NCI-H524 (cell line): ENCODE results near the gene HOXB5.

Experiments used
- DNase-seq, 2 experiments: peaks; one replicate each; lab custom pipeline; 2025; lab: John Stamatoyannopoulos, UW

Gene HOXB5

DNA sequence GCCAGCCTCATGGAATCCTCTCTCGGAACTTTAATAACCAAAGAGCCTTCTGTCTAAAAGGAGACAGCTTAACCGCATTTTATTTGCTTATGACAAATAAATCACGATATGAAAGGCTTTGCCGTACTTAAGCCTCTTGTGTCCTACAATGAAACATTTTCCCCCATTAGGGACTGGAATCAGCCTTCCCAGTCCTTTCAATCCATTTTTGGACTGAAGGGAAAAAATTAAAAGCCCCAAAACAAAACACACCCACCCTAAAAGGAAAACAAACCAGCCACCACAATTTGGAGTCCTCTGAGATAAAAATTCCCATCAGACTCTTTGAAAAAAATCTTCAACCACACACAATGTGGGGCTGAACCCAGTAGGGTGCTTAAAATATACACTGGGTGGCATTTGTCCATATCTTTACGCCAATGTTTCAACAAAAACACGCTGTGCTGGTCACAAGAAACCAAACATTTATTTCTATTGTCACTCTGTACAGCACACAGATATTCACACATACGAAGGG is 18.5 kb downstream of the HOXB5 start:
- no peak for DNase-seq

GRCh38 chr17:48574505-48575065 is 19.0 kb downstream of the HOXB5 start:
- DNase-seq = no peak

DNA sequence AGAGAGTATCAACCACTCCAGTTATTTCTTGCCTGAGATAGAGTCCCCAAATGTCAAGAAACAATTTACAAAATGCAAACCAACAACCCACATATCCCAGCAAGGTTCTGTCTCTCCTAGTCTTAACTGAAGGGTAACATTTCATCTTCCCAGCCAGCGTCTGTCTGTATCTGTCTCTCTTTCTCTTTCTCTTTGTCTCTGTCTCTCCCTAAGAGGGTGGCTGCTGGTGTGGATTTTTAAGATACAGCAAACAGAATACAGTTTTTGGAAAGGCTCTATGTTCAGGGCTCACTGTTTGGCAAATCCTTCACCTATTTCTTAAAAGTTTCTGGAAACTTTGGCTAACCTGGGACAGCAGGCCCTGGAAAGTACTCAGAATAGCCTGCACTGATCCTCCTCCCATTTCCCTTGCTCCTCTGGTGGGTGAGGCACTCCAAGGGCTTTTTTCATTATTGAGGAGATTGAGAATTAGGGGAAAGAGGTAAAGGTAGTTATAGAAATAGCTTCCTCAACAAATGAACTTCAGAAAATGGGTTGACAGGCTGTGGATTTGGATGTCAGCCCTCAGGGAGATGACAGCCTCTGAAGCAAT is 21.7 kb downstream of the HOXB5 start:
- DNase-seq = no peak

- no peak for DNase-seq
Observed at GRCh38 chr17:48571024-48571818, 22.4 kb downstream of the HOXB5 start.

DNA sequence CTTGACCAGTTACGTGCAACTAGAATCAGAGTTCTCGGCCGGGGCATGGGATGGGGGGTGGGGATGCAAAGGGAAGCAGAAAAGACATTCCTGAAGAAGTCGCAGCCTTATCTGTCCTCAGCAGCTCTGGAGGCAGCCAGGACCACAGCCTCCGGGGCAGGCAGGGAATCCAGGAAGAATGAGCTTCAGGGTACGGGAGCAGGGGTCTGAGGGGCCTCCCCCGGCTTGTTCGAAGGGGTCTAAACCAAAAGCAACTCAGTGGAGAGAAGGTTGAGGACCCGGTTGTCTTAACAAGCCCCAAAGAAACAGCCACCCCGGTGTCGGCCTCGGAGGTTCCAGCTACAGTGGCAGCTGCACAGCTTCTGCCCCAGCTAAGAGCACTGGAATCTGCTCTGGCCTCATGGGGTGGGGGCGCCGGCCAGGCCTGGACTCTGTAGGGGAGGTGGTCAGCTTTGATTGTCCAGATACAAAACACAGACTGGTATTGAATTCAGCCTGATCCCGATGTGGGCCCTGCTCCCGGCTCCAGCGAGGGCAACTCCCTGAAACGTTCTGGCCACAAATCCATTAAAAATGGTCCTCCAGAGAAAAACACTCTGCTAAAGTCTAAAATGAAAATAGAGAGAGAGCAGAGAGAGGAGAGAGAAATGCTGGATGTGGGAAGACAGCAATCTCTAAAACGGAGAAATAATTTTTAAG is 23.1 kb downstream of the HOXB5 start:
- no peak for DNase-seq

GRCh38 chr17:48569674-48570324 is 23.8 kb downstream of the HOXB5 start:
- DNase-seq = peak in 1 of 2 experiments; percentile 17

DNA sequence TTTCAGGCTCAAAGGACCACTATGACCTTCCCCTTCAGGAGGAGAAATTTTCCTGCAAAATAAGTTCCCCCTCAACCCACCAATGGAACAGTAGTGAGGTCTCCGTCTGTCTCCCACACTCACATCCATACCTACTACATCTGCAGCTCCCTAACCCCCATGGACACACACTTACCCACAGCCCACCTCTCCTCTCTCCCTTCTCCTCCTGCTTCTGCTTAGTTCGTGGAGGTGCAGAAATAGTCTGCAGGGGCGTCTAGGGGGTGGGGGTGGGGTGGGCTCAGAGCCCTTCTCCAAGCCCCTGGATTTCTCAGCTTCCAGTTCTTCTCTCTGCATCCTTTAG is 24.4 kb downstream of the HOXB5 start:
- DNase-seq = no peak

GRCh38 chr17:48568499-48569239 is 24.9 kb downstream of the HOXB5 start:
- DNase-seq = no peak

GRCh38 chr17:48567646-48568354 is 25.8 kb downstream of the HOXB5 start:
- no peak for DNase-seq

DNA sequence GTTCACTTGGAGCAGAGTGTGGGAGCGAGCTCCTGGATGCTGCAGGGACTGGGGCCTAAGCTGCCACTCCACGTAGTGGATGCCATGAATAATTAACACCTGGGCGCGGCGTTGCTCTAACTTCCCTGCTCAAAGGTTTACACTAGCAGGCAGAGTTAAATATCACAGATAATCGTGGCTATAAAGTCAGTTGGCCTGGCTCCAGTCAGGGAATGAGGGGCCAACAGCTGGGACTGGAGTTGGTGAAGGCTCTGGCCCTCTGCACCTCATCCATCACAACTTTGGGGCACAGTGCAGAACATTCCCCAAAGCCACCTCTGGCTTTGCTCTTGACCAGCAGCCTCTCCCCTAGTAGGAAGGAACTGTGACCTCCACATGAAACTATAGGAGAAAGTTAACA is 26.4 kb downstream of the HOXB5 start:
- no peak for DNase-seq

DNA sequence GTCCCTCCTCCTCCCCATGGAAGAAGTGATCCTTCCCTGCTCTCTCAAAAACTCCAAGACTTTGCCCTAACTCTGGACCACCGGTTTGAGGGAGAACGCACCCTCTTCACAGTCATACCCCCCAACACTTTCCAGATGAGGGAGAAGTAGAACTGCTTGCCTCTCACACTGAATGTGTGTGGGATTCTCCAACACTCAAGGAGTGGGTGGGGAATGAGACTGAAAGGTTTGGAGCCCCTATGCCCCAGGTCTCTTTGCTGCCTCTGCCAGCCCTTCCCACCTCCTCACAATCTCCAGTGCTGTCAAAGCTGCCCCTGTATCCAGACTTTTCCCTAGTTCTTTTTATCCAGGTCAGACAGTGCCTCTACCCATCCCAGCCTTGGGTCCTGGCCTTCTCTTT is 26.9 kb downstream of the HOXB5 start:
- DNase-seq = no peak

DNA sequence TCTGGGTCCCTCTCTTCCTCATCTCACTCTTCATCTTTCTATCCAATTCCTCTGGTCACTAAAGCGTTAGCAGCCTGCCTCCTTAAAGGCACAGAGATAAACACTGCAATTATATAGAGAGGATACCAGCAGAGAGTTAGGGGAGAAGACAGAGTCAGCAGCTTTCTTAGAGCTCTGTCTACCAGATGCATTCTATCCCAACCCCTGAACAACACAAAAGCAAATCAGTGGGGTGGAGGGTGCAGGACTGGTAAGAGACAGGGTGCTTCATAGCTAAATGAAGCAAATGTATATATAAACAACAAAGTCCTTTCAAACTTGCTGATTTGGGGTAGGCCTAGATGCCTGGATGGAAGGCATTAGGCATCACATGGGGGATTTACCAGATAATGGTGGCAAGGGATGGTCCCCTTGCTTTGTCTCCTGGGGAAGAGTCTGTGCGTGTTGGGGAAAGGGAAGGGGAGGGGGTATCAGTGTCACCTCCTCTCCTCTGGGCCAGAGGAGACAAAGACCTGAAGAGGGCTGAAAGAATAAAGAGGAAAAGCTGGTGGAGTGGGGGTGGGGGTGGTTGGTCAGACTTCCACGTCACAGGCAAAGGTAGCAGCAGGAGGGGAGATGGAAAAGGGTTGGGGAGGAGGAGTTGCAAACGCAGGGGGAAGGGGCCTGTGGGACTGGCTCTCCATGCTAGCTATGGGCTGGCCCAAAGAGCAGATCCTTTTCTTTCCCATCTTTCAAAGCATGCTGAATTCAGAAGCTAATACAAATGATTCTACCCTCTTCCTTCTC is 27.5 kb downstream of the HOXB5 start:
- DNase-seq = no peak

DNA sequence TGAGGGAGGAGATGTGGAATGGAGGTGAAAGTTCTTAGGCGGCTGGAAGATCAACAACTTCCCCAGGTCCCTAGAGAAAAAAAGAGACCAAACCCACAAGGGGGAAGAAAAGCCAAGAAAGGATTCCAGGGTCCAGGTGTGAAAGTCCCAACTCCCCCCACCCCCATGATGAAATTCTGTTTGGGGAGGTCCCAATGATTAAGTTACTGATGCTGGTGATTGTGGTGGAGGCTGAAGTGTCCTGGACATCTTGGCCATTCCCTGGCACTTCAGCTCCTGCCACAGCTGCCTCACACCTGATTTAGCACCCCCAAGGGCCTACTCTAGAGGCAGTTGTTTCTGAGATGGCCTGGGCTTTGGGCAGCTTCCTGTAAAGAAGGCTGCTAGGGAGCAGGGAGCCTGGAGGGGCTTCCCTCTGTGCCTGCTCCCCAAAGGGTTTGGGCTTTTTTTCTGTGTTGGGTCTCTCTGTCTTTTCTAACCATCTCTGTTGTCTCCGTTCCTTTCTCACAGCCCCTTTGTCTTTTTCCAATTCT is 28.5 kb downstream of the HOXB5 start:
- no peak for DNase-seq

- no peak for DNase-seq
Observed at GRCh38 chr17:48564188-48565021, 29.2 kb downstream of the HOXB5 start.

GRCh38 chr17:48563867-48564187 is 29.8 kb downstream of the HOXB5 start:
- no peak for DNase-seq

GRCh38 chr17:48563385-48563838 is 30.2 kb downstream of the HOXB5 start:
- no peak for DNase-seq

GRCh38 chr17:48562934-48563333 is 30.6 kb downstream of the HOXB5 start:
- DNase-seq = no peak

- DNase-seq = no peak
Observed at GRCh38 chr17:48561884-48562810, 31.4 kb downstream of the HOXB5 start.
